BJ (cell line): ENCODE results near the gene TACC2. TPM values are rescaled to one million over a fixed set of nuclear protein-coding genes. Genes with fewer than 3 reads are reported as not detected.

Source experiments
- CTCF ChIA-PET: fragments of 350-600 bp; formaldehyde crosslinking; extraction: SDS; loops from one replicate; lab custom pipeline; 2021; ENCODE audit warnings: antibody characterized with exemption, inconsistent platforms; lab: Yijun Ruan, JAX
- POLR2A ChIA-PET: fragments of 300-600 bp; sonication (Branson Sonifier 250); formaldehyde crosslinking; extraction: SDS; loops from one replicate; lab custom pipeline; 2021; ENCODE audit warnings: antibody characterized with exemption; lab: Charles Lee
- DNase-seq: peaks from one replicate; pipeline ENCODE4 v3.0.0-alpha.2; 2011; ENCODE audit warnings: low read depth
- H3K27me3 ChIP-seq: 2 replicates; pipeline ENCODE4 v1.6.0; 2011; ENCODE audit warnings: low read length; ENCODE audit not compliant: control insufficient read depth, insufficient read depth
- H3K36me3 ChIP-seq: 2 replicates; pipeline ENCODE4 v1.5.1; 2011; ENCODE audit warnings: low read length; ENCODE audit not compliant: control insufficient read depth, insufficient read depth
- H3K4me3 ChIP-seq: 2 replicates; pipeline ENCODE4 v1.5.1; 2011; ENCODE audit warnings: low read depth, mild to moderate bottlenecking, control low read depth, low read length
- polyA plus RNA-seq: library from polyadenylated mRNA; depleted of rRNA; stranded (reverse); fragments of >200 nt; gene quantifications from 2 replicates; pipeline ENCODE4 v1.2.3, GENCODE V29; 2011
- TF ChIP-seq, protein P1 (sequence below): IDR thresholded peaks from 2 replicates; pipeline ENCODE4 v1.5.1; 2011; ENCODE audit warnings: low read depth, mild to moderate bottlenecking, control low read depth, inconsistent platforms, low read length, moderate library complexity; ENCODE audit not compliant: insufficient read depth

The TACC2 gene
- polyA plus RNA-seq, 1 experiment, result 10.4 TPM

DNA sequence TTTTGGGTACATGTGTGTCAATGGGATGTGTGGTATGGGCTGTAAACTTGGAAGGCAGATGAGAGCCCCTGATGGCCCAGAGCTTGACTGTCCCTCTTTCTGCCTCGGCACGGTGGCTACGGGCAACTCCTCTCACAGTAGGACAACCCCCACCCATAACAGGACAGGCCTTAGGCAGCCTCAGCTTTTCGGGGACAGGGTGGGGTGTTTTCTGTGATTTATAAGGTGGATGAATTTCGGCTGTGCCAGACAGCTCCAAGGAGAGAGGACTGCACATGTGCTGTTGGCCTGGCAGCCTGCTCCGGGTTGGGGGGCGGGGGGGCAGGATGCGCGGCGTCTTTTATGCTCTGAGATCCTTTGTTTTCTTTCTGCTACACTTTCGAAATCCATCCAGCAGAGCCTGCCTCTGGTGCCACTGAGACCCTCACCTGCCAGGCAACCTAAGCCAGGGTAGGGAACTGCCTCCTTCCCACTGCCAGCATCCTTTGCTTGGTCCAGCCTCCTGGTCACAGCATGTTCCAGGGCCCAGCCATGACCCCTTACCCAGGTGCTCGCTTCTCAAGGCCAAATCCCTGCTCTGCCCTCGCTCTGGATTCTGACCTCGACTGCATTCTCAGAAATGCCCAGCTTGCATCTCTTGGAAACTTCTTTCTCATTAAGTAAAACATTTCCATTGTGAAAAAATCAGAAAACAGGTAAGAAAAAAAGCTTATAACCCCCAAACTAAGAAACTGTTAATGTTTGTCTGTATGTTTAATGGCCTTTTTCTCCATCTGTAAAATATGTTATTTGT is 266.7 kb downstream of the TACC2 start:
- TF ChIP-seq, protein P1, sequence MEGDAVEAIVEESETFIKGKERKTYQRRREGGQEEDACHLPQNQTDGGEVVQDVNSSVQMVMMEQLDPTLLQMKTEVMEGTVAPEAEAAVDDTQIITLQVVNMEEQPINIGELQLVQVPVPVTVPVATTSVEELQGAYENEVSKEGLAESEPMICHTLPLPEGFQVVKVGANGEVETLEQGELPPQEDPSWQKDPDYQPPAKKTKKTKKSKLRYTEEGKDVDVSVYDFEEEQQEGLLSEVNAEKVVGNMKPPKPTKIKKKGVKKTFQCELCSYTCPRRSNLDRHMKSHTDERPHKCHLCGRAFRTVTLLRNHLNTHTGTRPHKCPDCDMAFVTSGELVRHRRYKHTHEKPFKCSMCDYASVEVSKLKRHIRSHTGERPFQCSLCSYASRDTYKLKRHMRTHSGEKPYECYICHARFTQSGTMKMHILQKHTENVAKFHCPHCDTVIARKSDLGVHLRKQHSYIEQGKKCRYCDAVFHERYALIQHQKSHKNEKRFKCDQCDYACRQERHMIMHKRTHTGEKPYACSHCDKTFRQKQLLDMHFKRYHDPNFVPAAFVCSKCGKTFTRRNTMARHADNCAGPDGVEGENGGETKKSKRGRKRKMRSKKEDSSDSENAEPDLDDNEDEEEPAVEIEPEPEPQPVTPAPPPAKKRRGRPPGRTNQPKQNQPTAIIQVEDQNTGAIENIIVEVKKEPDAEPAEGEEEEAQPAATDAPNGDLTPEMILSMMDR, result no peak
- Histone ChIP-seq H3K36me3 (peaks cover 2% of the 10 kb centered on the region; the same call in 1 of the 2 replicates), H3K27me3 (no peaks in the 10 kb centered on the region), H3K4me3 (no peak overlapping the region)
- DNase-seq, result no peak
- POLR2A ChIA-PET, result no interaction called here
- CTCF ChIA-PET, result interaction anchor here (0.7 to 4.8 kb wide), 2 partner anchors 12 to 21 kb away, joined by 3 to 35 read pairs; no protein-coding TSS in a partner anchor

DNA sequence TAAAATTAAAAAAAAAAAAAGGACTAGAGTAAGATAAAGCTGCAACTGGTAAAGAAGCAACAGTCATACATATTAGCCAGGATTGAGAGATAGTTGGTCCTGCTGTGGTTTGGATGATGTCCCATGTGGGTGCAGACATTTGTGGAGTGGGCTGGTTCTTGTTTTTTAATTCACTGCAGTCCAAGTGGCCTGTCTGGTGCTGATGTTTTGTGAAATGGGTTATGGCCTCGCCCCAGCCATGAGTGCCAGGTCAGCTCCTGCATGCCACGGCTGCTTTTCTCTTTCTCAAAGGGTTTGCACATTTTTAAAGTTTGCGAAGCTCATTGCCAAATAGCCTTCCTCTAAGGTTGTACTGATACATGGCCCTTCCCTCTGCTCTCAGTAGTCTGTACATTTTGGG is 268.1 kb downstream of the TACC2 start:
- DNase-seq, result no peak
- POLR2A ChIA-PET, result no interaction called here
- no peaks in the 10 kb centered on the region for H3K27me3 ChIP-seq
- CTCF ChIA-PET, result interaction anchor here (0.8 to 4.8 kb wide), 3 partner anchors 11 to 156 kb away, joined by 3 to 35 read pairs (median 10); no protein-coding TSS in a partner anchor
- no peak overlapping the region for H3K4me3 ChIP-seq
- TF ChIP-seq, protein P1, result no peak
- H3K36me3 ChIP-seq, result peaks cover 2% of the 10 kb centered on the region; the same call in 1 of the 2 replicates

DNA sequence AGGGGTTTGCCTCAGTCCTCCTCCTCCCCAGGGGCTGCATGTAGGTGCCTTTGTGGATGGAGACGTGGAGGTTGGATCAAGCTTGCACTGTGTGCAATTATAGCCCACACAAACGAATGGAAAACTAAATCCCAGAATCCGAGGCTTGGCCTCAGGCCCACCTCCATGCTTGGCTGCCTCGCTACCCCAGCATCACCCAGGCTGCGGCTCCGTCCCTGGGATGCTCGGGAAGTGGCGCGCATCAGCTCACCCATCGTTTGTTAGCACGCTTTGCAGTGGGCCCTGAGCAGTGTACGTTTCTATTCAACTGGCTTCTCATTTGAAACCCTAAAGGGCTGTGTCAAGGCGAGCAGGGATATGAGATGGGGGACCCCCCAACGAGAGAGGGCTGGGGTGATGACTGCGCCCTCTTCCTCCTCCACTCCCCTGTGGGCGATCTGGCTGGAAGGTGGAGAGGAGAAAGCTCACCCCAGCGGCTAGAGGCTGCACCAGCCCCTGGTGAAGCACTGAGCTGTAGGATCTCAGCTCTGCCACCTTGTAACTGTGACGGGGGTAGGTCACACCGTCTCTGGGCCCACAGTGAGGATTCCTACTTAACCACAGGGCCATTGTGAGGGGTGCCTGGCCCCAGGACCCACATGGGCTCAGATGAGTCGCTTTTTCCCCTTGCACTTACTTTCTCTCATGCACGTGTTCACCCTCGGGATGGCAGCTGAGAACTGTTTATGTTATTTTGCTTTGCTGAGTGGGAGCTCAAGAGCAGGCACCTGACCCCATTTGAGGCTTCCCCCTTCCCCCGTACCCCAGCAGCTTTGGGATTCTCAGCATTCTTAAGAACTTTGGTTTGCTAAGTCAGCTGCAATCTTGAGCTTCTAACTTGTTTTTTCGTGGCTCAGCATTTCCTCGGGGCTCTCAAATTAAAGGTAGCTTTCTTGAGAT is 269.4 kb downstream of the TACC2 start:
- peaks cover 2% of the 10 kb centered on the region; the same call in 1 of the 2 replicates for H3K36me3 ChIP-seq
- TF ChIP-seq, protein P1, result no peak
- no peak for DNase-seq
- ChIA-PET POLR2A (no interaction called here), CTCF (interaction anchor here (0.8 to 4.8 kb wide), 5 partner anchors 10 to 116 kb away, joined by 3 to 35 read pairs (median 5); no protein-coding TSS in a partner anchor)
- no peaks in the 10 kb centered on the region for H3K27me3 ChIP-seq
- no peak overlapping the region for H3K4me3 ChIP-seq

DNA sequence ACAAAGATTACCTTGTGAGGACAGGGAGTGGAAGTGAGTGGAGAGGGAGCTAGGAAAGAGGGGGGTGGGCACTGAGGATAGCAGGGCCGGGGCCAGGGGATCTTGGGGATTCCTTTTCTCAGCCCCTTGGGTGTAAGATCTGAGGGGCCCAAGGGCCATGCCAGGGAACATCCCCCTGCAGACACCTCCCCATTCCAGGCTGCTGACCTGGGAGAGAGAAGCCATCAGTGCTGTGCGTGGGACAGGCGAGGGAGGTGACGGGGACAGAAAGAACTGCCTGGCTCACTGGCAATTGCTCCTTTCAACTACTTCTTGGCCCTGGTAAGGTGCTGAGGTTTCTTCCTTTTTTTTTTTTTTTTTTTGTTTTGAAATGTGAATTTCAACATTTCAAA is 270.1 kb downstream of the TACC2 start:
- CTCF ChIA-PET, result interaction anchor here (0.8 to 4.8 kb wide), 4 partner anchors 9 to 116 kb away, joined by 3 to 35 read pairs (median 8); no protein-coding TSS in a partner anchor
- no peak for DNase-seq
- Histone ChIP-seq H3K27me3 (no peaks in the 10 kb centered on the region), H3K36me3 (peaks cover 2% of the 10 kb centered on the region; the same call in 1 of the 2 replicates), H3K4me3 (no peak overlapping the region)
- TF ChIP-seq, protein P1, result no peak
- POLR2A ChIA-PET, result no interaction called here
